Skeletal muscle cell (primary cell): ENCODE data around the gene GRHL1.

Experiments used
- DNase-seq: peaks from one replicate; pipeline ENCODE4 v3.0.0-alpha.2; 2010; ENCODE audit warnings: low read depth
- H3K4me3 ChIP-seq: 2 replicates; pipeline ENCODE4 v1.5.1; 2011; ENCODE audit warnings: low read depth, mild to moderate bottlenecking, control low read depth, low read length, moderate library complexity

Gene GRHL1

GRCh38 chr2:9946818-9947217 lies 4.7 kb upstream of the GRHL1 start:
- DNase-seq = no peak

DNA sequence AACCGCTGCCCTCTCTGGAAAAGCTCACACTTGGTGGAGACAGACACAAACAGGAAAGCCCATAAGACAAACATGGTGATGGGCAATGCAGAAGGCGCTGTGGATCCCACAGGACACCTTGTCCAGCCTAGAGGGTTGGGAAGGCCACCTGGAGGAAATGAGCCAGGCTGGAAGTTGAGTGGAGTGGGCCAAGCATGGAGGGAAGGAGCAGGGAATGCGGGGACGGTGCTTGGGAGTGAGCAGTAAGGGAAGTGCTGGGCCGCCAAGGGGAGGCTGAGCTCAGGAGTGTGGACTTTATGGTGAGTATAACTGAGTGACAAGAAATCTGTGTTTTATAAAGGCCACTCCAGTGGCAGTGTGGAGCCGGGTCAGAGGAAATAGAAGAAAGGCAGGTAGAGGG lies 2.8 kb upstream of the GRHL1 start:
- DNase-seq = no peak
- H3K4me3 ChIP-seq = no peak overlapping the region

More at GRCh38 chr2:9946818-9947217, 4.7 kb upstream of the GRHL1 start:
- no peak overlapping the region for H3K4me3 ChIP-seq

DNA sequence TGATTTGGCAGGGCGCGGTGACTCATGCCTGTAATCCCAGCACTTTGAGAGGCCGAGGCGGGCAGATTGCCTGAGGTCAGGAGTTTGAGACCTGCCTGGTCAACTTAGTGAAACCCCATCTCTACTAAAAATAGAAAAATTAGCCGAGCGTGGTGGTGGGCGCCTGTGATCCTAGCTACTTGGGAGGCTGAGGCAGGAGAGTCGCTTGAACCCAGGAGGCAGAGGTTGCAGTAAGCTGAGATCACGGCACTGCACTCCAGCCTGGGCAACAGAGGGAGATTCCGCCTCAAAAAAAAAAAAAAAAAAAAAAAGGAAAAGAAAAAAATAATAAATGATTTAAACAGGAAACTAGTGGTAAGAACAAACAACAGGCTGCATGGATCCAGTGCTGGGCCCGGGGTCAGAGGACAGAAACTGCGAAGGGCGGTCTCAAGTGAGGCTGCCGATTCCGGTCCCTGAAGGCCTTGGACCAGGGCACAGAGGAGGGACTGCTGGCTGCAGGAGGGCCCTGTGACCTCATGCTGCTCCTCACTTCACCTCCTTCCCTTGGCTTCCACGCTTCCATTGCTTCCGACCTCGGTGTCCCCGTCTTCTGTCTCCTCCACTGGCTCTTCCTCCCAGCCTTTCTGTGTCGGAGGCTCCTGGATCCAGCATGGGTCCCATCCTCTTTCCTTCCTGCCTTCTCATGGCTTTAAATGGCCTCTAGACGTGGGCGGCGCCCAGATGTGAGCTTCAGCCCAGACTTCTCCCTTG lies 2.1 kb upstream of the GRHL1 start:
- H3K4me3 ChIP-seq = no peak overlapping the region

DNA sequence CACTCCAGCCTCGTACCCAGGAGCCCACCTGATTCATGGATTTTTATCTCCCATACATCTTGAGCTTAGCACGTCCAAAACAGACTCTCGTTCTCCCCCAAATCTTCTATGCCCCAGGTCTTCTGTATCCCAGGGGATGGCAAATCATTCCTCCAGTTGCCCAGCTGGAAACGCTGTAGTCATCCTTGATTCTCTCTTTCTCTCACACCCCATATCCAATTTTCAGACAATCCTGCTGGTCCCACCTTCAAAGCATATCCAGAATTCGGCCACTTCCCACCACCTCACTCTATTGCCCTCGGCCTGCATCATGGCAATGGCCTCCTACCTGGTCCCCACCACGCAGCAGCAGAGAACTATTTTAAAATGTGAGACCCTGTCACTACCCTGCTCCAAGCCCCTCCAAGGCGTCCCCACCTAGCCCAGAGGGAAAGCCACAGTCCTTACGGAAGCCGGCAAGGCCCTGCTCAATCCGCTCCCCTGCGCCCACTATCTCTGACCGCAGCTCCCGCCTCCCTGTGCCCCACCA lies 1.4 kb upstream of the GRHL1 start:
- no peak overlapping the region for H3K4me3 ChIP-seq
- no peak for DNase-seq

More for the DNA sequence above, 2.1 kb upstream of the GRHL1 start:
- no peak for DNase-seq

GRCh38 chr2:9950521-9951271 lies 797 bp upstream of the GRHL1 start:
- DNase-seq = no peak

DNA sequence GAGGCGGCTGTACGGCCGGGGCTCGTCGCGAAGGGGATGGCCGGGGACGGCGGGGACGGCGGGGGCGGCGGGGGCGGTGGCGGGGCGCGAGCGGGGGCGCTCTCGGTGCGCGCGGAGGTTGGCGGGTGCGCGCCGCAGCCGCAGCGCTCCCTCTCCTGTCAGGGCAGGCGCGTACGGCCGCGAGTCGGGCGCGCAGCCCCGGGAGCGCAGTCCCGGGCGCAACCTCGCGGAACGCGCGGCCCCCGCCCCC lies 296 bp upstream of the GRHL1 start:
- DNase-seq = no peak
- peak overlapping the region; percentile 52 for H3K4me3 ChIP-seq

More at GRCh38 chr2:9950521-9951271, 797 bp upstream of the GRHL1 start:
- H3K4me3 ChIP-seq = peak overlapping the region; percentile 52

GRCh38 chr2:9952286-9952737 lies 819 bp downstream of the GRHL1 start:
- no peak for DNase-seq
- peak overlapping the region; percentile 54 for H3K4me3 ChIP-seq

- DNase-seq = no peak
- no peak overlapping the region for H3K4me3 ChIP-seq
Measured at GRCh38 chr2:9952856-9953503, 1.5 kb downstream of the GRHL1 start.

DNA sequence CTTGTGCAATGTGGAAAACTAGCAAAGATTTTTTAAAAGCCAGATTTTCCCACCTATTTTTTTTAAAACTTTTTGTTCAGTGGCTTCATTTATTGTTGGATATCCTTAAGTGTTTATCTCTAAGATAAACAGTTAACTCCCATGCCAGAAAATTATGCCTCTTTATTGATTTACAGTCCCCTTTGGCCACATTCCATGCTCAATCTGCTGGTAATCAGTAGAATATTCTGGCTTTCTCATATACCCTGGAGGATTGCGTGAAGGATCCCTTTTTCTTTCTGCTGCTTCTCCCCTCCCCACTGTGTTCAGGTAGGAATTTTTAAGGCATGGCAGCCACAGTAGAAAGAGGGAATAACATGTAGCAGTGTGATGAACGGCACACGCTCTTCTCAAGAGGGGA lies 2.6 kb downstream of the GRHL1 start:
- no peak for DNase-seq

DNA sequence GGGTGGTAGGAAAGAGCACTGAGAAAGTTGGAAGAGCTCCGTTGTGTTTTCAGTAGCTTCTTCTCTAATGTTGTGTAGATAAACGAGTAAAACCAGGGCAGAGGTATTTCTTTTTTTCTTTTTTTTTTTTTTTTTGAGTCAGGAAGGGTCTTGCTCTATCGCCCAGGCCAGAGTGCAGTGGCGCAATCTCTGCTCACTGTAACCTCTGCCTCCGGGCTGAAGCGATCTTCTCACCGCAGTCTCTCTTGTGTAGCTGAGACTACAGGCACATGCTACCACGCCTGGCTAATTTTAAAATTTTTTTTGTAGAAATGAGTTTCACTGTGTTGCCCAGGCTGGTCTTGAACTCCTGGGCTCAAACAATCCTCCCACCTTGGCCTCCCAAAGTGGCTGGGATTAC lies 6.6 kb downstream of the GRHL1 start:
- DNase-seq = no peak

More for the DNA sequence above, 2.6 kb downstream of the GRHL1 start:
- no peak overlapping the region for H3K4me3 ChIP-seq

DNA sequence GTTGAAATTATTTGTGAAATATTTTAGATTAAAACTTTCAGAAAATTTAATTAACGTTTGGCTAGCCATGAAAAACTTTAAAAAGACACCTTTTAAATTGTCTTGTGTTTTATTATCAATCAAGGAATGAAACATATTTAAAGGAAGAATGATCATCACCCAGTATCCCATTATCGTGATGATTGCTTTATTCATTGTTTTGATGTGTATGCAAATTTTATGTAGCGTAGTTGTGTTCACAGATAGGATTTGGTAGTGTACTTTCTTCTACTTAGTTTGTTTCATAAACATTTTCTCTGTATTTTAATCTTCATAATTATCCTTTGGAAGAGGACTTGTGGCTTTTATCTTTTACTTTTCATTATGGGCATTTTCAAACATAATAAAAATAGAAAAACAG lies 7.8 kb downstream of the GRHL1 start:
- DNase-seq = no peak
- H3K4me3 ChIP-seq = no peak overlapping the region

More for the DNA sequence above, 6.6 kb downstream of the GRHL1 start:
- H3K4me3 ChIP-seq = no peak overlapping the region

GRCh38 chr2:9961013-9961412 lies 9.5 kb downstream of the GRHL1 start:
- no peak for DNase-seq

DNA sequence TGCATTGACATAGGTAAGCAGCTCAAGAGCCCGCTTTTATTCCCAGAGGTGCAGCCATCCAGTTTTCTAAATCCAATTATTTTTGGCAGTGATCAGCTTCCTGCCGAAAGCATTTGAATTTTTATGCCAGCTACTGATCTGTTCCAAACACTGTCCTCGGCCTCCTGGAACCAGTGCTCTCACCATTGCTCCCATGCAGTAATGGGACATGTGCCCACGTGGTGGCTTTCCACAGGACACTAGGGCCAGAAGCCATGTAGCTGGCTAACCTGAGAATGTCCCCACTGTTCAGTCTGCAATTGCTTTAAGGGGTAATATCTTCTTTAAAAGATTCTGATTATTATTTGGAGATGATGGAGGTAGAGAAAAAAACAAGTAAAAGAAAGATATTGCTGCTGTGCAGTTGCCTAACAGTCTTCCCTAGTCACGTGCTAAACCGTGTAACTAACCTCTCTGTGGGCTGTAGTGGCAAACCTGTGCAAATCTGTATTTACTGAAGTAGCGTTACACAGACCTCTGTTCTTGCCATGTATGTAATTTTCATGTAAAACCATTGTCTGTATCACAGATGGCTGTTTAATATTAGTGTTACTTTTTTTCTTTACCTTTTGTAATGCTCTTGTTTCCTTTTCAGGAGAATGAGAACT lies 13.0 kb downstream of the GRHL1 start:
- no peak overlapping the region for H3K4me3 ChIP-seq
- DNase-seq = no peak

More at GRCh38 chr2:9961013-9961412, 9.5 kb downstream of the GRHL1 start:
- no peak overlapping the region for H3K4me3 ChIP-seq

GRCh38 chr2:9965119-9965822 lies 13.8 kb downstream of the GRHL1 start:
- DNase-seq = no peak
- H3K4me3 ChIP-seq = no peak overlapping the region

GRCh38 chr2:9966491-9967022 lies 15.1 kb downstream of the GRHL1 start:
- DNase-seq = no peak
- no peak overlapping the region for H3K4me3 ChIP-seq

GRCh38 chr2:9967053-9967775 lies 15.7 kb downstream of the GRHL1 start:
- no peak overlapping the region for H3K4me3 ChIP-seq
- DNase-seq = no peak

- no peak for DNase-seq
- no peak overlapping the region for H3K4me3 ChIP-seq
Measured at GRCh38 chr2:9968553-9969497, 17.3 kb downstream of the GRHL1 start.
